ENCODE results near the gene CDC42EP5. TPM values are rescaled to one million over a fixed set of nuclear protein-coding genes. Genes with fewer than 3 reads are reported as not detected.

Gene CDC42EP5
- total and polyA plus RNA-seq, 10 of the 15 experiments (the other 5 are each of a cell fraction or from before 2014, with no cell fraction given) = 0.42 to 1.8 (median 1.4) TPM; not detected in 6

GRCh38 chr19:54492568-54492967 lies 19.5 kb upstream of the CDC42EP5 start:
- ChIA-PET RAD21 (ENCODE audit: unreplicated experiment) (no interaction called here), CTCF (no interaction called here), POLR2A (no interaction called here), SMC1A (ENCODE audit: uncharacterized antibody, unreplicated experiment) (no interaction called here)
- in situ Hi-C loops (cut with MboI) = no loop called here
- no peaks in the 10 kb centered on the region for H3K36me3 ChIP-seq (ENCODE audit: control insufficient read depth in 2 of 2, insufficient read depth in 2 of 2, low read length in 1 of 2)
- FAIRE-seq (no peak), ATAC-seq (no peak), DNase-seq (ENCODE audit: low read depth, low spot score) (no peak)
- no peaks in the 10 kb centered on the region for H3K9me3 ChIP-seq (replicated peaks; ENCODE audit: control insufficient read depth, insufficient read depth, low read length)
- H3K4me2 ChIP-seq (ENCODE audit: control insufficient read depth, insufficient read depth) = no peak overlapping the region
- no peak overlapping the region for H3K27ac ChIP-seq (ENCODE audit: control insufficient read depth, insufficient read depth)
- no peak overlapping the region for H3K9ac ChIP-seq (ENCODE audit: control insufficient read depth, insufficient read depth, low read length)
- no TSS peak for BruUV-seq (replicated peaks)
- no peaks in the 10 kb centered on the region for H3K79me2 ChIP-seq (ENCODE audit: control insufficient read depth, insufficient read depth, low read length)
- no peak for TF ChIP-seq TCF12 (IDR thresholded peaks at IDR 0.05; ENCODE audit: low read depth, low read length)
- no peak for TF ChIP-seq MTA3 (IDR thresholded peaks at IDR 0.05; ENCODE audit: borderline replicate concordance, low read length)
- TF ChIP-seq TCF3 (IDR thresholded peaks at IDR 0.05; ENCODE audit: borderline replicate concordance, insufficient read depth, low read depth, low read length) = no peak
- no peak for TF ChIP-seq NKRF (conservative IDR thresholded peaks at IDR 0.05)
- no peak for TF ChIP-seq HCFC1 (IDR thresholded peaks at IDR 0.05; ENCODE audit: low read length)
- TF ChIP-seq ZSCAN29 (IDR thresholded peaks at IDR 0.05) = no peak
- no peak for TF ChIP-seq FOXM1 (IDR thresholded peaks at IDR 0.05; ENCODE audit: low read depth, low read length)
- no peak for TF ChIP-seq SMARCA5 (IDR thresholded peaks at IDR 0.05)
- no peak for TF ChIP-seq PAX8 (IDR thresholded peaks at IDR 0.05)
- TF ChIP-seq, protein P1, sequence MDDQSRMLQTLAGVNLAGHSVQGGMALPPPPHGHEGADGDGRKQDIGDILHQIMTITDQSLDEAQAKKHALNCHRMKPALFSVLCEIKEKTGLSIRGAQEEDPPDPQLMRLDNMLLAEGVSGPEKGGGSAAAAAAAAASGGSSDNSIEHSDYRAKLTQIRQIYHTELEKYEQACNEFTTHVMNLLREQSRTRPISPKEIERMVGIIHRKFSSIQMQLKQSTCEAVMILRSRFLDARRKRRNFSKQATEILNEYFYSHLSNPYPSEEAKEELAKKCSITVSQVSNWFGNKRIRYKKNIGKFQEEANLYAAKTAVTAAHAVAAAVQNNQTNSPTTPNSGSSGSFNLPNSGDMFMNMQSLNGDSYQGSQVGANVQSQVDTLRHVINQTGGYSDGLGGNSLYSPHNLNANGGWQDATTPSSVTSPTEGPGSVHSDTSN (IDR thresholded peaks at IDR 0.05; ENCODE audit: insufficient replicate concordance, low read depth, low read length) = no peak
- no peak for TF ChIP-seq SREBF2 (IDR thresholded peaks at IDR 0.05; ENCODE audit: low read length)
- no peak for TF ChIP-seq IKZF2 (IDR thresholded peaks at IDR 0.05)
- H3K4me3 ChIP-seq = no peak overlapping the region
- no peak overlapping the region for H2AFZ ChIP-seq (ENCODE audit: control insufficient read depth, low read depth, low read length)
- peaks cover 5% of the 10 kb centered on the region; the same call in 1 of the 2 replicates for H3K4me1 ChIP-seq (ENCODE audit: control insufficient read depth, insufficient read depth, low read length)
- intact Hi-C loops (cut with micrococcal nuclease; ENCODE audit: unreplicated experiment) = no loop called here
- H3K27me3 ChIP-seq (replicated peaks in 1 of 2; ENCODE audit: control insufficient read depth in 2 of 2, insufficient read depth in 2 of 2, low read length in 1 of 2) = no peaks in the 10 kb centered on the region
- no peaks in the 10 kb centered on the region for H4K20me1 ChIP-seq (ENCODE audit: control insufficient read depth, insufficient read depth)
- WGBS (ENCODE audit: insufficient coverage, insufficient replicate concordance, low lambda C conversion rate, missing lambda C conversion rate) = 69% methylated on average over 12 of the region's 18 CpGs

All from GM12878 (cell line).